GM21786 (cell line): ENCODE results near the gene PC.
A peak's percentile ranks its signal among the peaks of the same experiment; 100 is the strongest.
"Not testable (repeated sequence)": the region's sequence is repeated elsewhere in the genome, so short reads cannot be mapped to it uniquely, and the experiment has no call there.

ENCODE experiments used
- ATAC-seq: cut with Tn5 transposase; IDR thresholded peaks from one replicate; pipeline ENCODE4 v1.9.1; 2021; ENCODE audit not compliant: unreplicated experiment

Gene PC

DNA sequence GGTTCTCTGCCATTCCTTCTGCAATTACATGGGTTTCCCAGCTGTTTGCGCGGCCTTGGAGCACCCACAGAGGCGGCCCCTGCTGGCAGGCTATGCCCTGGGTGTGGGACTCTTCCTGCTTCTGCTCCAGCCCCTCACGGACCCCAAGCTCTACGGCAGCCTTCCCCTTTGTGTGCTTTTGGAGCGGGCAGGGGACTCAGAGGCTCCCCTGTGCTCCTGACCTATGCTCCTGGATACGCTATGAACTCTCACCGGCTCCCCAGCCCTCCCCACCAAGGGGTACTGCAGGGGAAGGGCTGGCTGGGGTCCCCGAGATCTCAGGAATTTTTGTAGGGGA lies 112.3 kb downstream of the PC start:
- ATAC-seq: no peak

DNA sequence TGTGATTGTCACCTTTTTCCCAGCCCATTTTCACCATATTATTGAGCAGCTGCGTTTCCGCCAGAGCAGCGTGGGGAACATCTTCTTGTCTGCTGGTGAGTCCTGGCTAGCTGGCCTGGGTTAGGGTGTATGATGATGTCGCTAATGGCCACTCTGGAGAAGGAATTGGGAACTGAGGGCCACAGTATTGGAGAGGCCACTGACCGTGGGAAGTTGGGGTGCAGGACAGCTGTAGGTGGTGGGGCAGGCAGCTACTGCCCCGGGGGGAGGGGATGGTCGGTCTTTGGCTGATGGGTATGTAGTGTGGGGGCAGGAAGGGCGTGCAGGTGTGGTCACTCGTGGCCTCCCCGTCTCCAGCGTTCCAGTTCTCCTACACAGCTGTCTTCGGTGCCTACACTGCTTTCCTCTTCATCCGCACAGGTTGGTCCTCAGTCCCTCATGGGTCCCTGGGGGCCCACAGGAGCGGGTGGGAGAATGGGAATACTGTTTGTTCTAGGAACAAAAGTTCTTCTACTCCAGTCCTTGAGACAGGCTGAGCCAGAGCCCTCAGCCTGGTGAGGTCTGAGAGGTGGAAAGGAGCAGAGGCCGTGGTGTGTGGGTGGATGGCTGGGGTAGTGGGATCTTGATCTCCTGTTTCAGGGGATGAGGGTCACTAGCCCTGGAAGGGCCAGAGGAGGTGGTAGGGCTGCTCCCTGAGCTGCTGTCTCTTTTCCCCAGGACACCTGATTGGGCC lies 112.9 kb downstream of the PC start:
- no peak for ATAC-seq

- ATAC-seq: no peak
Observed at GRCh38 chr11:66844496-66845142, 113.6 kb downstream of the PC start.

- no peak for ATAC-seq
Observed at GRCh38 chr11:66843776-66844495, 114.2 kb downstream of the PC start.

- ATAC-seq: peak; percentile 75
Observed at GRCh38 chr11:66842896-66843775, 115.0 kb downstream of the PC start, which contains the start of gene RCE1. Gene RCE1 (plus strand): TSS chr11:66843441. CDS start chr11:66843456, 15 bp downstream.

DNA sequence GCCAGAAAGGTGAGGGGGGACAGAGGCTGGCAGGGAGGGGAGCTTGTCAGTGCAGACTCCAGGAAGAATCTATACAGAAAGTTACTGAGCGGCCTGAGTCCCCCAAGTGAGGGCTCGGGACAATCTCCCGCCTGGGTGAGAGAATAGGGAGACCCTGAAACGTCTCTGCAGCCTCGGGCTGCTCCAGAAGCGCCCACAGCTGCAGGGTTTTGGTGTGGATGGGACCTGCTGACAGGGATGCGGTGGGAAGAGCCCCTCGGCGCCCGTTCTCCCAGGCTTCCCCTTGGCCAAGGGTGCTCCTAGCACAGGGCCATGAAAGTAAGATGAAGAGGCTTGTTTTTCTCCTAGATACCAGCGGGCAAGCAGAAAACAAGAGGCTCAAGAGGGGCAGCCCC lies 115.7 kb downstream of the PC start:
- ATAC-seq: no peak

- ATAC-seq: no peak
Observed at GRCh38 chr11:66841861-66842260, 116.3 kb downstream of the PC start.

DNA sequence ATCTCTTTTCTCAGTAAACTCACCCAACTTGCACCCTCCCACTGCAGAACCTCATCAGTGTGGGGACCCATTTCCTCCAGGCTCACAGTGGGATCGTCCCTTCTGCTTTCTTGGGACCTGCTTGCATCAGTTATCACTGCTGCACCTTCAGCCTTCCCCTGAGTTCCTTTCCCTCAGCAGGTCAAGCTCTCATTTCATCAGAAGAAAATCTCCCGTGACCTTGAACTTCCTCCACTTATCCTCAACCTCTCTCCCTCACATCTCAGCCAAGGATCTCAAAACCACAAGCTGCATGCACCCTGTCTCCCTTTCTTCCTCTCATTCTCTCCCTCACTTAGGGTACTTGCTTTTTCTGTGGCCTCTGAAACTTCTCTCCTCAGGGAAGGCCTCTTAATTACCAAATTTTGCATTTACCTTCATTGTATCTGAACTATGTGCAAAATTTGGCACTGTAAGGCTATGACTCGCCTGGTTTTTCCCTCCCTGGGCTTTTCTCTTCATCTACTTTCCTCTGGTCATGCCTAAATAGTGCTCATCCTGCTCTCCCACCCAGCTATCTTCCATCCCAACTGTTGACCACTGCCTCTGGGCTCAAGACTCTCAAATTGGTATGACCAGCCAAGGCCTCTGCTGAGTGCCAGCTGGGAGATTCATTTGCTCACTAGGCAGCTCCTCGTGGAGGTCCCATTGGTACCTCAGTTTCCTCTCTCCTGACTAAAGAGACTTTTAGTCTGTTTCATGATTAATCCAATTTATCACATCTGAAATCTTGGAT lies 117.7 kb downstream of the PC start:
- no peak for ATAC-seq

GRCh38 chr11:66835768-66836405 lies 122.3 kb downstream of the PC start:
- no peak for ATAC-seq

- ATAC-seq: no peak
Observed at GRCh38 chr11:66834943-66835342, 123.2 kb downstream of the PC start.

DNA sequence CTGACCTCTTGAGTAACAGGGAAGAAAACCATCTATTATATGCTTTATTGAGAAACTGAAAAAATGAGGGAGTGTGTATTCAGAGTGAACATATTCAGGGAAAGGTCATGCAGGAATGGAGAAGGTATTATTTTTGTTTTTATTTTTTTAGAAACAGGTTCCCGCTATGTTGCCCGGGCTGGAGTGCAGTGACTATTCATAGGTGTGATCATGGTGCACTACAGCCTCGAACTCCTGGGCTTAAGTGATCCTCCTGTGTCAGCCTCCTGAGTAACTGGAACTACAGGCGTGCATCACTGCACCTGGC lies 123.7 kb downstream of the PC start:
- ATAC-seq: no peak

DNA sequence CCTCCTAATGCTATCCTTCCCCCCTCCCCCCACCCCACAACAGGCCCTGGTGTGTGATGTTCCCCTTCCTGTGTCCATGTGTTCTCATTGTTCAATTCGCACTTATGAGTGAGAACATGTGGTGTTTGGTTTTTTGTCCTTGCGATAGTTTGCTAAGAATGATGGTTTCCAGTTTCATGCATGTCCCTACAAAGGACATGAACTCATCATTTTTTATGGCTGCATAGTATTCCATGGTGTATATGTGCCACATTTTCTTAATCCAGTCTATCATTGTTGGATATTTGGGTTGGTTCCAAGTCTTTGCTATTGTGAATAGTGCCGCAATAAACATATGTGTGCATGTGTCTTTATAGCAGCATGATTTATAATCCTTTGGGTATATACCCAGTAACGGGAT lies 133.6 kb downstream of the PC start:
- ATAC-seq: not testable (repeated sequence)

- no peak for ATAC-seq
Observed at GRCh38 chr11:66823700-66824099, 134.5 kb downstream of the PC start.

GRCh38 chr11:66820901-66821300 lies 137.3 kb downstream of the PC start:
- ATAC-seq: no peak

- ATAC-seq: no peak
Observed at GRCh38 chr11:66820381-66820780, 137.8 kb downstream of the PC start.

DNA sequence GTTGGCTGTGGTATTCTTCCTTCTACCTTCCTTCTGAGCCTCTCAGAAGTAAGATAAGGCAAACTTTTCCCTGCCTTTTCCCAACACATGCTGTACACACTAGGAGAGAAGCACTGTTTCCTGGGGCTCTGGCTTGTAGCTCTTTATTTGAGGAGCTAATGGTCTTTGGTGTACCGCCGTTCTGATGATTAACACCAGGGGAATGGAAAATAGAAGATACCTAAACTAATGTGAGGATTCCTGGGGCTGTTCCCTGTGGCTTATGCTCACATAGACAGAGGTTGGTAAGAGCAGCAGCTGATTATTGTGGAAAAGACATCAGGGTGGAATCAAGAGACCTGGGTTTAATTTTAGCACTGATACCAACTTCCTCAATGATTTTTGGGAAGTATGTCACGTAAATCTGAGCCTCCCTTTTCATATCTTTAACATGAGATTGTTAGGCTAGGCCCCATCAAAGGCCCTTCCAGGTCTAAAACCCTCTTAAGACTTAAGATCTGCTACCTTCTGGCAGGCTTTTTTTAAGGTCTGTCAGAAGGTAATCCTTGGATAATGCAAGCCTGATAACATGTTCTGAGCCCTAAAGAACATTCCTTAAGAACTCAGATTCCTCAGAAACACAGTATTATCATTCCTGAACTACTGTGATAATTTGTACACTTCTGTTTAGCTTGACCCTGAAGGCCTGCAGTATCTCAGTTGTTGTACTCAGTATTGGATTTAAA lies 139.8 kb downstream of the PC start:
- no peak for ATAC-seq

DNA sequence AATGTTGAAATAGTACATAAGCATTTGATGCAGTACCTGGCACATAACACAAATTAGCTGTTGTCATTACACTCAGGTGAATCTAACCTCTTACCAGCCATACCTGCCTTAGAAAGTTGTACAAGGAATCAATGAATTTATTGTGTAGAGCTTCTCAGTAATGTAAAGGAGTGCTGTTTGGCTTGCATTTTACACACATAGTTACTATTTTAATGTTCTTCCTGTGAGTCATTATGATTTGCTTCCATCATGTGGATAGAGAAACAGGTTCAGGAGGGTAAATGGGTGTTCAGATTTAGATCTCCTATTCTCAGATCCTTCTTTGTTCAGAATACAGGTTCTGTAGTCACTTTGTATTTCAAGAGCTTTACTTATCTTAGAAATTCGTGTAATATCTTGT lies 142.5 kb downstream of the PC start:
- no peak for ATAC-seq

DNA sequence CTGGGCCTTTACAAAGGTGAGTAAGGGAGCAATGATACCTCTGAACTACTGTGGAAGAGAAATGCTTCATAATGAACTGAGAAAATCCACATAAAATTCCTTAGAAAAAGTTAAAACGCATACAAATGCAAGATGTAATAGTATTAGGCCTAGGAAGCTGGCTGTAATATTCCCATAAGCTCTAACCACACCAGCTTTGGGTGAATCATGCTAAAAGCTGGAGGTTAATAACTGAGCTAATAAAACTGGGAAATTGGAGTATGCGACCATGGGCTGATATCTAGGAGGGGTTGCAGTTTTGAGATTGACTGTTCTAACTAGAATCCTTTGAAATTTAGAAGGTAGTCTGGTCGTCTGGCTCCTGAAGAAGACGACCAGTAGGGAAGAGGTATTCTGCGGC lies 143.5 kb downstream of the PC start:
- ATAC-seq: no peak

GRCh38 chr11:66810576-66811185 lies 147.5 kb downstream of the PC start:
- ATAC-seq: no peak
